ENCODE results near the gene HDAC2.
"Not testable (repeated sequence)": the region's sequence is repeated elsewhere in the genome, so short reads cannot be mapped to it uniquely, and the experiment has no call there.

DNA sequence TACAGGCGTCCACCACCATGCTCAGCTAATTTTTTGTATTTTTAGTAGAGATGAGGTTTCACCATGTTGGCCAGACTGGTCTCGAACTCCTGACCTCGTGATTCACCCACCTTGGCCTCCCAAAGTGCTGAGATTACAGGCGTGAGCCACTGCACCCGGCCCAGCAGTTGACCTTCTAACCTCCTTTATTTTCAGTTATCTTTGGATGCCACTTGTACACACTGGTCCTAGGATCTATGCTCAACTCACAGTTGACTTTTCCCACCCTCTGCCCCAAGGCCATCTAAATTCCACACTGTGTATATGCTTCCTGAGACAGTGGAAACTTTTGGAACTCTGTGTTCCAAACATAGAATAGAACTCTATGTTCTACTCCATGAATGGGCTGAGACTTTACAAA, 11.7 kb upstream of the HDAC2 start:
- TF ChIP-seq, protein P1, sequence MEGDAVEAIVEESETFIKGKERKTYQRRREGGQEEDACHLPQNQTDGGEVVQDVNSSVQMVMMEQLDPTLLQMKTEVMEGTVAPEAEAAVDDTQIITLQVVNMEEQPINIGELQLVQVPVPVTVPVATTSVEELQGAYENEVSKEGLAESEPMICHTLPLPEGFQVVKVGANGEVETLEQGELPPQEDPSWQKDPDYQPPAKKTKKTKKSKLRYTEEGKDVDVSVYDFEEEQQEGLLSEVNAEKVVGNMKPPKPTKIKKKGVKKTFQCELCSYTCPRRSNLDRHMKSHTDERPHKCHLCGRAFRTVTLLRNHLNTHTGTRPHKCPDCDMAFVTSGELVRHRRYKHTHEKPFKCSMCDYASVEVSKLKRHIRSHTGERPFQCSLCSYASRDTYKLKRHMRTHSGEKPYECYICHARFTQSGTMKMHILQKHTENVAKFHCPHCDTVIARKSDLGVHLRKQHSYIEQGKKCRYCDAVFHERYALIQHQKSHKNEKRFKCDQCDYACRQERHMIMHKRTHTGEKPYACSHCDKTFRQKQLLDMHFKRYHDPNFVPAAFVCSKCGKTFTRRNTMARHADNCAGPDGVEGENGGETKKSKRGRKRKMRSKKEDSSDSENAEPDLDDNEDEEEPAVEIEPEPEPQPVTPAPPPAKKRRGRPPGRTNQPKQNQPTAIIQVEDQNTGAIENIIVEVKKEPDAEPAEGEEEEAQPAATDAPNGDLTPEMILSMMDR (conservative IDR thresholded peaks at IDR 0.05; ENCODE audit: low read depth in 2 of 2): not testable (repeated sequence)
- not testable (repeated sequence) for TF ChIP-seq EZH2phosphoT487 (IDR thresholded peaks at IDR 0.05; ENCODE audit: unreplicated experiment); EZH2 (IDR thresholded peaks at IDR 0.05; ENCODE audit: low read depth, unreplicated experiment); POLR2AphosphoS5 (IDR thresholded peaks at IDR 0.05; ENCODE audit: low read depth); ZNF331 (CRISPR knock-in tag; IDR thresholded peaks at IDR 0.05; ENCODE audit: low read depth); JUNB (IDR thresholded peaks at IDR 0.05; ENCODE audit: unreplicated experiment); NANOG (IDR thresholded peaks at IDR 0.05; ENCODE audit: borderline replicate concordance); ZNF114 (CRISPR knock-in tag; IDR thresholded peaks at IDR 0.05); ETS1 (IDR thresholded peaks at IDR 0.05); STAT1 (IDR thresholded peaks at IDR 0.05; ENCODE audit: unreplicated experiment)
- TF ChIP-seq, protein P2, sequence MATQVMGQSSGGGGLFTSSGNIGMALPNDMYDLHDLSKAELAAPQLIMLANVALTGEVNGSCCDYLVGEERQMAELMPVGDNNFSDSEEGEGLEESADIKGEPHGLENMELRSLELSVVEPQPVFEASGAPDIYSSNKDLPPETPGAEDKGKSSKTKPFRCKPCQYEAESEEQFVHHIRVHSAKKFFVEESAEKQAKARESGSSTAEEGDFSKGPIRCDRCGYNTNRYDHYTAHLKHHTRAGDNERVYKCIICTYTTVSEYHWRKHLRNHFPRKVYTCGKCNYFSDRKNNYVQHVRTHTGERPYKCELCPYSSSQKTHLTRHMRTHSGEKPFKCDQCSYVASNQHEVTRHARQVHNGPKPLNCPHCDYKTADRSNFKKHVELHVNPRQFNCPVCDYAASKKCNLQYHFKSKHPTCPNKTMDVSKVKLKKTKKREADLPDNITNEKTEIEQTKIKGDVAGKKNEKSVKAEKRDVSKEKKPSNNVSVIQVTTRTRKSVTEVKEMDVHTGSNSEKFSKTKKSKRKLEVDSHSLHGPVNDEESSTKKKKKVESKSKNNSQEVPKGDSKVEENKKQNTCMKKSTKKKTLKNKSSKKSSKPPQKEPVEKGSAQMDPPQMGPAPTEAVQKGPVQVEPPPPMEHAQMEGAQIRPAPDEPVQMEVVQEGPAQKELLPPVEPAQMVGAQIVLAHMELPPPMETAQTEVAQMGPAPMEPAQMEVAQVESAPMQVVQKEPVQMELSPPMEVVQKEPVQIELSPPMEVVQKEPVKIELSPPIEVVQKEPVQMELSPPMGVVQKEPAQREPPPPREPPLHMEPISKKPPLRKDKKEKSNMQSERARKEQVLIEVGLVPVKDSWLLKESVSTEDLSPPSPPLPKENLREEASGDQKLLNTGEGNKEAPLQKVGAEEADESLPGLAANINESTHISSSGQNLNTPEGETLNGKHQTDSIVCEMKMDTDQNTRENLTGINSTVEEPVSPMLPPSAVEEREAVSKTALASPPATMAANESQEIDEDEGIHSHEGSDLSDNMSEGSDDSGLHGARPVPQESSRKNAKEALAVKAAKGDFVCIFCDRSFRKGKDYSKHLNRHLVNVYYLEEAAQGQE (IDR thresholded peaks at IDR 0.05; ENCODE audit: unreplicated experiment): not testable (repeated sequence)
